GM10847 (cell line): Measurements from ENCODE around the gene SUSD2.

Source experiments
- POLR2A ChIP-seq: IDR thresholded peaks from 2 replicates; pipeline ENCODE4 v1.6.1; 2011; ENCODE audit not compliant: insufficient read length; ENCODE audit errors: extremely low read depth

The SUSD2 gene, protein sequence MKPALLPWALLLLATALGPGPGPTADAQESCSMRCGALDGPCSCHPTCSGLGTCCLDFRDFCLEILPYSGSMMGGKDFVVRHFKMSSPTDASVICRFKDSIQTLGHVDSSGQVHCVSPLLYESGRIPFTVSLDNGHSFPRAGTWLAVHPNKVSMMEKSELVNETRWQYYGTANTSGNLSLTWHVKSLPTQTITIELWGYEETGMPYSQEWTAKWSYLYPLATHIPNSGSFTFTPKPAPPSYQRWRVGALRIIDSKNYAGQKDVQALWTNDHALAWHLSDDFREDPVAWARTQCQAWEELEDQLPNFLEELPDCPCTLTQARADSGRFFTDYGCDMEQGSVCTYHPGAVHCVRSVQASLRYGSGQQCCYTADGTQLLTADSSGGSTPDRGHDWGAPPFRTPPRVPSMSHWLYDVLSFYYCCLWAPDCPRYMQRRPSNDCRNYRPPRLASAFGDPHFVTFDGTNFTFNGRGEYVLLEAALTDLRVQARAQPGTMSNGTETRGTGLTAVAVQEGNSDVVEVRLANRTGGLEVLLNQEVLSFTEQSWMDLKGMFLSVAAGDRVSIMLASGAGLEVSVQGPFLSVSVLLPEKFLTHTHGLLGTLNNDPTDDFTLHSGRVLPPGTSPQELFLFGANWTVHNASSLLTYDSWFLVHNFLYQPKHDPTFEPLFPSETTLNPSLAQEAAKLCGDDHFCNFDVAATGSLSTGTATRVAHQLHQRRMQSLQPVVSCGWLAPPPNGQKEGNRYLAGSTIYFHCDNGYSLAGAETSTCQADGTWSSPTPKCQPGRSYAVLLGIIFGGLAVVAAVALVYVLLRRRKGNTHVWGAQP

DNA sequence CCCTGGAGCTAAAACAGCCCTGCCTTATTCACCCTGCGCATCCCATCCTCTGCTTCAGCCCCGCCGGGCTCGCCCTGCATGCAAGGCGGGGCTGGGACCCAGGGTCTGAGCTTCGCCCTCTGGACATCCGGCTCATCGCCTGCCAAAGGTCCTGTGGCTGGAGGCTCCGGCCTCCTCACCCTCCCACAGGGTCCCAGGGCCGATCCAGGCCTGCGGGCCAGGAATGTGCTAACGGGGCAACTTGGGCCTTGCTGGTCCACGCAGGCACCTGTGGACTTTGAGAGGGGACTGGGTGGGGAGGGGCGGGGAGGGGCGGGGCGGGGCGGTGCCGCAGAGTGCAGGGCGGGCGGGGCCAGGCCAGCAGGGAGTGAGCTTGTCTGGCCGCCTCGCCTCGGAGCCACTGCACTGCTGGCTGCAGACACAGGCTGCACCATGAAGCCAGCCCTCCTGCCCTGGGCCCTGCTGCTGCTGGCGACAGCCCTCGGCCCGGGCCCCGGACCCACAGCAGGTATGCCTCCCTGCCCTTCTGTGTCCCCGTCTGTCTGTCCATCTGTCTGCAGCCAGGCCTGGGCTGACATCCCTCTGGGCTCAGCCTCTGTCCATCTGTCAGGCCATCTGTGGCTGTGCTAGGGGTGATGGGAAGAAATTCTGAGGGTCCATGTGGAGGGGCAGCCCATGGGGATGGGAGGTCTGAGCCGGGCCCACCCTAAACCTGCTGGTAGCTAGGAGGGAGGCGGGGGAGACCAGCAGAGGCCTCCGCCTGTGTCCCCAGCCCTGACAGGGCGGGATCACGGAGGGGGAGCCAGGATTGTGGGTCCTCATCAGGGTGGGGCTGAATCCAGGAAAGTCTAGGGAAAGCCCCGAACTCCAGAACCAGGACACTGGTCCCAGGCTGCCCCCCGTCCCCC lies at the start of gene SUSD2:
Gene SUSD2 (plus strand): TSS at position 400 of the 908 bp plus-strand sequence. CDS start 33 bp downstream, at position 433.
- no peak for TF ChIP-seq POLR2A

DNA sequence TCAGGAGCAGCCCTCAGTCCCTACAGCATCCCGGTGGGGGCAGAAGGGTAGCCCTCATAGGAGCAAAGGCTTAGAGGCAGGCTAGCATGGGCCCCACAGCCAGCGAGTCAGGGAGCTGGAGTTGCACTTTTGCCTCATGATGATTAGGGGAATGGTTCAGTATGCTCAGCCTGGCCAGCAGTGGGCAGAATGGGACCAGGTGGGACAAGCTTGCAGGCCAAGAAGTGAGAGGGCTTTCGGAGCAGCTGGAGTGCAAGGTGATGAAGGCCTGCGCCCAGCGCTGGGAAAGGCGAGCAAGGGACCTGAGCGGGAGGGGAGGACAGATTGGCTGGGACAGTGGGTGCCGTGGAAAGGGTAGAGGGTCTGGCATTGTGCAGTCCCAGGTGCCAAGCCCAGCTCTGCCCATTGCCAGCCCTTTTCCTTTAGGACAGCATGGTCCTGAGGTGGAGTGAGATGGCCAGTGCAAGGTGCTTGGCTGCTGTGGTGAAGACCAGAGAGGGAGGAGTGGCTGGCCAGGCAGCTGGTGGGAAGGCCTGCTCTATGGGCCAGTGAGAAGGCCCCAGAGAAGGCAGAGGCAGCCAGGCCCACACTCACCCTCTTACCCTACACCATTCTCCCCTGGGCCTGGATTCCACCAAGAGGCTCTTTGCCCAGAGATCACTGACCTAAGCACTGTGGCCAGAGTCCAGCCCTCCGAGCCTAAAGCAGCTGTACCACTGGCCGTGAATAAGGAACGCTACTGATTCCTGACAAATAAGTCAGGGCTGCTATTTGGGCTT lies 47.9 kb upstream of the SUSD2 start:
- TF ChIP-seq POLR2A: no peak

DNA sequence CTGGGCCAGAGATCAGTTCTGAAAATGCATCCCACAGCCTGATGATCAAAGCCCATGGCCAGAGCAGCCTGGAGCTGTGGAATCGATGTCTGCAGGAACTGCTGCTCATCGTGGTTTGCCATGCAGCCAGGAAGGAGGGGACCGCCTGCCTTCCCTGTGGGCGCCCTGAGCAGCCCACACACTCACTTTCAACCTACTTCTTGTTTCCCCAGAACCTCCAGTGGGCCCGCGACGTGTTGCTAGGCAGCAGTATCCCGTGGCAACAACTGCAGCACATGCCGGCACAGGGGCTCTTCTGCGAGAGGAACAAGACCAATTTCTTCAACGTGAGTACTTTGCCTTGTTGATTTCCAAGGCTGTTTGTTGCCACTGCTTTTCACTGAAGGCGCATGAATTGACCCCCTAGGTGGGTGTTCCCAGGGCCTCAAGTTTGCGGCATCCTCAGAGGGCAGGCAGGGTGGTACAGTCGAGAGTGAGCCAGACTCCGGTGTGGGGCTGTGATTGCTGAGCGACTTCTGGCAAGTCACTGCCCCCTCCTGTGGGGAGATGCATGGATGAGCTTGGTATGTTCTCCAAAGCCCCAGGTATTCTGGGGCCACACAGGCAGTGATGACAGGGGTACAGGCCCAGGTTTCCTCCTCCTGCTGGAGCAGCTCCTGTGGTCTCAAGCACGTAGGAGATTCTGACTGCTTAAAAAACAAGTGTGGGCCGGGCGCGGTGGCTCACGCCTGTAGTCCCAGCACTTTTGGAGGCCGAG lies 47.0 kb upstream of the SUSD2 start:
- no peak for TF ChIP-seq POLR2A

DNA sequence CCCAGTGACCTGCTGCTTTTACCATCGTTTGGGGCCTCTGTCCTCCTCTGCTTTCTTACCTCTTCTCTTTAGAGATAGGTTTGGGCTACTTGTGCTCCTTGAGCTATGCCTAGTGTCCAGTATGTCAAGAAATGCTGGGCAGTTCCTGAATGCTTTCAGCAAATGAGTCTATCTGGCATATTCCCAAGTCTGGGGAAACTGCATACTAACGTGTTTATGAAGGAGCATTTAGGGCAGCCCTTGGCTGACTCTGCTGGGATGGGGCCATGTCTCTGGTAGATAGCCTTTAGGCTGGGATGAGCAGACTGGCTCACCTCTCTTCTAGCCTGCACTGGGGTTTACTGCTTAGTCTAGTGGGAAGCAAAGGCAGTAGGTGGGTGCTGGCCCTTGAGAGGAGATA lies 43.7 kb upstream of the SUSD2 start:
- TF ChIP-seq POLR2A: no peak

DNA sequence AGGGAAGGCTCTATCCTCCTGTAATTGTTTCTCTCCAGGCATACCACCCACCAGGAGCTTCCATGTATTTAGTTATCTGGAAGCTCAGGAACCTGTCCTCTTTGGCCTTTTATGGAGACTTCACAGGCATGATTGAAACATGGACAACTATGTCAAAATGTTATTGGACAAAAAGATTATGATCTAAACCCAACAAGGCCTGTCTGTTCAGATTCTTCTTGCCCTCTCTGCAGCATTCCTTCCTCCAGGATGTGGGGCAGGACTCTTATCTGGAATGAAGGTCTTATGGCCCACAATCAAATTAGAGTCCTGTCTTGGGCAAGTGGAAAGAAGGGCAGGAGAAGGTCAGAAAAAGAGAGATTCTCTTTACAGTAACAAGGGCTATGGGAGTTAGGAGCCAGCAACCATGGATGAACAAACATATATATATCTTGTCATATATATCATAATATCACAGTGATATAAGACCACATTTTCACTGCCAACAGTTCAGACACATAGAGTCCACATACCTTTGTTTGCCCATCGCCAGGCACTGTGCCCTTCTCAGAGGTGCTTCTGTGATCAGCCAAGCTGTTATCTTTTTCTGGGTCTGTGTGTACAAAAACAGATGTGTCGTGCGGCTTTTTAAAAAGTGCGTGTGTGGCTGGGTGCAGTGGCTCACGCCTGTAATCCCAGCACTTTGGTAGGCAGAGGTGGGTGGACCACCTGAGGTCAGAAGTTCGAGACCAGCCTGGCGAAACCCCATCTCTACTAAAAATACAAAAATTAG lies 42.5 kb upstream of the SUSD2 start:
- TF ChIP-seq POLR2A: no peak

DNA sequence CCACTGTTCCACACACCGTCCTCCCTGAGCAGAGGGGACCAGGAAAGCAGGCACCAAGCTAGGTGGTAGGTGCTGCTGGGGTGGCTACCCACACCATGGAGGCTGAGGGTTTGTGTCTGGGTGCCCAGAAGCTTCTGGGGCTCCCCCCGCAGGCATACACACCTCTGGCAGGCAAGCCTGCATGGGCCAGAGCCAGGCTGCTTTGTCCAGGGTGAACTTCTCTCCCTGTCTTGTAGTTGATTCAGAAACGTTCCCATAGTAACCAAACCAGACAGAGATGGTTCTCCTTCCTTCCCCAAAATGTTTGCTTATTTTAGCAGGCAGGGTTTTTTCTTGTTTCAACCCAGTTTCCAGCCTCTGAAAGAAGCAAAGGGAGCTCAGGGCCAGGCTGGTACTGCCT lies 40.9 kb upstream of the SUSD2 start:
- TF ChIP-seq POLR2A: no peak

DNA sequence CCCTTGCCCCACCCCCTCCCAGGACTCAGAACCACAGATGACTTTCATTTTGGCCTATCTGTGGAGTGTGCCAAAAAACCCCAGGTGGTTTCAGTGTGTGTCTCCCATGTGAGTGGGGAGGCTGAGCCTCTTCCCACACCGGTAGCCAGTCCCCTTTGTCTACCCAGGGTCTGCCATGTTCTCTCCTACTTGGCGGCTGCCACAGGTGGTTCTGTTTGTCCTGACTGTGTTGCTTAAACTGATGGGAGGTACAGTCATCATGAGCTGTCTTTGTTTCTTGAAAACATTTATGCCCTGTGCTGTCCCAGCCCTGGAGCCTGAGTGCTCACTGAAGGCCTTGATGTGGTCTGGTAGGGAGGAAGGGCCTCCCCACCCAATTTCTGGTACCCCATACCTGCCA lies 39.7 kb upstream of the SUSD2 start:
- TF ChIP-seq POLR2A: no peak

DNA sequence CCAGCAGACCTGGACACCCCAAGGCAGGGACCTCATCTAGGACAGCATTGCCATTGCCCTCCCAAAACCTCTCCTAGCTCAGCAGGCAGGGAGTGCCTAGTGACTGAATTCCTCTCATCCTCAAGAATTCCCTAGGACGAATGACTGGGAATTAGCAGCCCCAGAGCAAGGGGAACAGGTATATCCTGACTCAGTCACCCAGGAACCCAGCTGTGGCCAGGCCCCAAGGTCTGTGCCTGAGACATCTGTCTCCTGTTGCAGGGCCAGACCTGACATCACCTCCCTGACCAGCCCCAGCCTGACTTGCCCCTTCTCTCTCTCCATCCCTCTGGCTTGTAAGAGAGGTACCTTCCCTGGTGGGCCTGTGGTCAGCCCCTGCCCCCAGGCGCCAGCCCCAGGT lies 39.0 kb upstream of the SUSD2 start:
- TF ChIP-seq POLR2A: no peak

DNA sequence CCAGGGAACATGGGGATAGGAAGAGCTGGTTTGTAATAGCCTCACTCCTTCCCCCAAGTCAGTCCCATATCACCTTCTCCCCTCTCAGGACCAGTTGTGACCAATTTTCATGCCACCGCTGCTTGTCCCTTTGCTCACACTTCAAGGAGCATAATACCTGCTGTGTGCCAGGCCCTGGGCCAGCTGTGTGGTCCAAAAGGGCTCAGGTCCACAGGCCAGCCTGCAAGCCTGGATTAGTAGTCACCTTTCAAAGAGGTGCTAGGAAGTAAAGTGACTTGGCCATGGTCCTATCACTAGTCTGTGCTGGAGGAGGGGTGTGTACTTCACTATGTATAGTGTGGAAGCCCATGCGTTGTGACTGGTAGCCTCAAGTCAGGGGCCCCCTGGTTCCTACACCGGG lies 38.5 kb upstream of the SUSD2 start:
- no peak for TF ChIP-seq POLR2A

DNA sequence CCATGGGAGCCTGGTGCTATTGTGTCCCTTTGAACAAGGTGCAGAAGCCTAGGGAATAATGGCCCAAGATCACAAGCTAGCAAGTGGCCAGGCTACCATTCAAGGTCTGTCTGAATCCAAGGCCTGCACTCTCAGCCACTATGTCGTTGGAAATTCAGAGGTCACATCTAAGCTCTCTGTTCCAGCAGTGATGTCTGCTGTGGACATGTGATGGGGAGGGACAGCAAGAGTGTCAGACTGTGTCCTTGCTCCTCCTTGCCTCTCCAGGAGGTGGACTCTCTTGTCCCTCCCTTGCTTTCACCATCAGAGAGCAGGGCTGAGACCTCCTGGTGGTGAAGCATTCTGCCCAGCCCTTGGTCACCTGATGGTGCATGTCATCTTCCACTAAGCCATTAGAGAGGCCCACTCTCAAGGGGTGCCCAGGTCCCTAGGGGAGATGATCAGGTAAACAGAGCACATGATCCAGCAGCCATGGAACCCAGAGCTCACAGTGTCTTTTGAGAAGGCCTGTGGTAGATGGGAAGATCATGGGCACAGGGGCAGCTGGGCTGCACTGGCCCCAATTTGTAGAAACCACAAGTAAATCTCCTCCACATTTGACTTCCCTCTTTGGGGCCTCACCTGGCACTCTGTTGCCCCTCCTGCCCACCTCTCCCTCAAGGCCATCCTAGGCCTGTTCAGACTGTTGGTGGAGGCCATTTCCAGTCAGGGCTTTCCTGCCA lies 37.1 kb upstream of the SUSD2 start:
- no peak for TF ChIP-seq POLR2A

DNA sequence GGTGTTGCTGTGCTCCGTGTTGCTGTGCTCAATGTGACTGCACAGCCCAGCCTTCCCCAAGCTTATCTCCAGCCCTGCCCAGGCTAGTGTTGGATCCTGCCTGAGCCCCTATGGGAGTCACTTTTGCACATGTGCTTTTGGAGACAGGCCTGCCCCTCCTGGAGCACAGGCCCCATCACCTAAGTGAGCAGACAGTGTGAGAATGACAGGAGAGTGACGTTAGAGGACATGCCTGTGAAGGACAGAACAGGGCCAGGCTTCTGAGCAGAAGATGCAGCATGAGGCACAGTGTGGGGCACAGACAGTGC lies 36.6 kb upstream of the SUSD2 start:
- no peak for TF ChIP-seq POLR2A

DNA sequence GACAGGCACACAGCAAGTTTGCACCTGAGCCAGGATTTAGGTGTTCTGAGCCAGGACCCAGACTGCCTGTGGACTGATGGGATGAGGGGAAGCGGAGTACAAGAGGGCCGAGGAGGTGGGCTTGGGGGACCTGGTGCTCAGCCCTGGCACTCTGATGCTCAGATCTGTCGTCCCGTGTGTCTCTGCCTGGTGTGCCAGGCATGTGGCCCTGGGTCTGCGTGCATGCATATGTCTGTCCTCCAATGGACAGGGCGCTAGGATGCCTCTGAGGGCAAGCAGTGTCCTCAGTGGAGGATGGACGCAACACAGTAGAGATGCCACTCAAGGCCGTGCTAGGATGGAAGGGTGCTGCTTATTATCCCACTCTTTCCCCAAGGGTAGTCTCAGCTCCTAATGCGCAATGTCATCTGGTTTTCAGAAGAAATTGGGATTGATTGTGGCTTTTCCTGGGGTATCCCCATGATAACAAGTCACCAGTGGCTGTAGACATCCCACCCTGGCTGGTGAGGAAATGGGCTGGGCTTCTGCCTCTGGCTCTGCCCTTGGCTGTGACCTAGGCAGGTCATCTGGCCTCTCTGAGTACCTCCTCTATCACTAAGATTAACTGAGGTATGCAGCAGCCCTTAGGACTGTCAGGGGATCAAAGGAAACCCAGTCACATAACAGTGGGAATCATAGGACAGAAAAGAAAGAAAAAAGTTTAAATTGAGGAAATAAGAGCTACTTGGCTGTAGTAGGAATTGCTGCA lies 35.7 kb upstream of the SUSD2 start:
- no peak for TF ChIP-seq POLR2A
